HG03520 (cell line): ENCODE results near the gene MEF2D.

Experiments
- ATAC-seq: cut with Tn5 transposase; IDR thresholded peaks from one replicate; pipeline ENCODE4 v1.9.1; 2021; ENCODE audit warnings: mild to moderate bottlenecking, moderate library complexity; ENCODE audit not compliant: unreplicated experiment

The MEF2D gene

DNA sequence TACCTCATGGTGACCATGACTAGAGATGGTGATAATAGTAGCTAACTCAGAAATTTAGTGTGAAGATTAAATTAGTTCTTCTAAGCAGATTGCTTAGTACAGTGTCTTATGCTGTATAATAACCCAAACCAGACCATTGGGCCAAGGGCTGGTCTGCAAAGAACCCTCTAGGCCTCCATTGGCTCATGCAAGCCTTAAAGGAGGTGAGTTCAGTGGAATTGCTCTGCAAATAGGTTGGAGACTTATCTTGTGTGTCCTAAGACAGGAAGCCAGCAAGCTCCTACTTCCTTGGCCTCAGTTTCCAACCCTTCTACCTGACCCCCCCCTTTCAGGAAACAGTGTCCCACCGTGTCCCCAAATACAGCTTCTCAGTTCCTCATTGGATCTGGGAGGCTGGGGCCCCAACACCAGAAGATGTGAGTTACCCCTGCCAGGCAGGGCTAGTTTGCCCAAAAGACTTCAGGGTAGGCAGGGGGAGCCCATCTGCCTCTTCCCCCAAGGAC lies 1.9 kb upstream of the MEF2D start:
- ATAC-seq, result no peak

DNA sequence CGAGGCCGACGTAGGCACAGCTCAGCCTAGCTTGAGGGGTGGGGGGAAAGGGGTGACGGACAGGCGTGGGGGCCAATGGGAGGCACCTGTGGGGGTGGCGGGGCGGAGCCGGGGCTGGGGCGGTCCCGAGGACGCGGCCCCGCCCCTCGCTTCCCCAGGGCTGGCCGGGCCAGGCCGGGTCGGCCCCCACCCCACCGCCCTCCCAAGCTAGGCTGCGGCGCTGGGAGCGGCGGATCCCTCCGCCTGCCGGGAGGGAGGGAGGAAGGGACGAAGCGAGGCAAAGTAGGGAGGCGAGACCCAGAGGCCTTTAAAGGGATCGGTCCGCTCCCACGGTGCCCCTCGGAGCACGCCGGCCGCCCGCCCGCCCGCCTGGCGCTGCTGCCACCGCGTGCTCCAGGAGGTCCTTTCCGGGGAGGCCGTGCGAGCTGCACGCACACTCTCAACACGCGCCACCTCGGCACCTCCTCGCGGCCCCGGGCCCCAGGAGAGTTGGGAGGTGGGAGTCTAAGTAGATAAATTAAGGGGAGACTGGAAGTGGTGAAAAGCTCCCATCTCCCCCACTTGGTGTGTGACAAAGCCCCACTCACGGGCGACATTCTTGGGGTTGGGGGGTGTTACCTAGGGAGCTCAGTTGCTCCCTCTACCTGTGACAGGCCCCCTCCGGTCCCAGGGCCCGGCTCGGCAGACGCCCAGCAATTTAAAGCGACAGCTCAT lies 375 bp upstream of the MEF2D start:
- peak; percentile 38 for ATAC-seq

GRCh38 chr1:156499842-156500542 lies 583 bp downstream of the MEF2D start:
- ATAC-seq, result no peak

- ATAC-seq, result no peak
These were observed 1.3 kb downstream of the MEF2D start for GRCh38 chr1:156499194-156499841.

DNA sequence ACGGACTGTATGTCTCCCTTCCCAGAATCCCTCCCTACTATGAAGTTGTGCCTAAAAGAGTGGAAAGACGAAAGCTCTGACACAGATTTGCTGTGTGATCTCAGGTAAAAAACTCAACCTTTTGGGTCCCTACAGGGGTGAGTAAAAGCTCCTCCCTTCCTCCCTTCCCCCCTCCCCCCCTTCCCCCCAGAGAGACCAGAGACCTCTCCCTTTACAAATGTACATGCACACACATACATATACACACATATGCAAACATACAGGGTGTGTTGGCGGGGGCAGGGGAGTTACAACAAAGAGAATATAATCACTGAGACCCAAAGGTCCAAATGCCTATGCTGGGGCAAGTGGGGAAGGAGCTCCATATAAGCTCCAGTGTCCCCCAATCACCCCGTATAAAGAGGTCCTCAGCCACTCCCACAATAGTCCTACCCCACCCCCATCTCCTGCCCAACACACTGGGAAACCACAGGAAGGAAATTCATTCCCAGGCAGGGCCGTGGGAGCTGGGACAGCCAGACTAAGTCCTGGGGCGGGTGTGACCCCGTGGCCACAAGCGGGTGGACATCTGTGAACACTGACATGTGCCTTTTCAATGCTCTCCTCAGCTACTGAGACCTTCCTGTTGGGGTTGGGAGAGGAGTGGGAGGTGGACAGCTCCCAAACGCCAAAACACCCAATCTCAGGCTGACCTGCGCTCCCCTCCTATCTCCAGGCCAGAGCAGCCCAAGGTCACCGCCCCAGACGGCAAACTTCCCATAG lies 2.0 kb downstream of the MEF2D start:
- no peak for ATAC-seq

- no peak for ATAC-seq
These were observed 2.7 kb downstream of the MEF2D start for GRCh38 chr1:156497743-156498431.

DNA sequence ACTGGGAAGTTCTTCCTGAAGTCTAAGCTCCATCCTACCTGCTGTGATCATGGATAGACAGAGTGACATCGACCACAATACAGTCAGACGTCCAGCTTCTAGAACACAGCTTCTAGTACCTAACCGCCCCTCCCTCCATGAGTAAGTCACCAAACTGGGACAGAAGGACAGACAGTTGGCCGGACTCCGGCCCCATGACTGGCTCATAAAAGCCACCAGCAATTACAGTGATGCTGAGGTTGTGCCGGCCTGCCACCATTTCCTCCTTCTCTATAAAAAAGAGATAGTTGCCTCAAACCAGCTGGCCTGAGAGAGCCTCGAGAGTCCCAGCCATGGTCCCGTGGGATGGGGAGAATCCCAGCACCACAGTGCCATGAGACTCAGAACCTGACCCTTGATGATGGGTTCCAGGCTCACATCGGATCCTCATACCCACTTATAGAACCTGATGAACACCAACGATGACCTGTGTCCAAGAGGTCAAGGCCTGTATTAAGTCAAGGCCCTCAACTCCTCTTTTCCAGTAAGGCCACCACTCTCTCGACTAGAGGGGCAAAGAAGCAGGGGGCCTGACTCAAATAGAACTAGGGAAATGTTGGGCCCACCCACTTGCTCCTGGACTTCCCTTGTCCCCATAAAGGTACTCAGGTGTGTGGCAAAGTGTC lies 3.4 kb downstream of the MEF2D start:
- ATAC-seq, result no peak

- ATAC-seq, result no peak
These were observed 4.3 kb downstream of the MEF2D start for GRCh38 chr1:156496211-156496761.

GRCh38 chr1:156495401-156496140 lies 5.0 kb downstream of the MEF2D start:
- no peak for ATAC-seq

DNA sequence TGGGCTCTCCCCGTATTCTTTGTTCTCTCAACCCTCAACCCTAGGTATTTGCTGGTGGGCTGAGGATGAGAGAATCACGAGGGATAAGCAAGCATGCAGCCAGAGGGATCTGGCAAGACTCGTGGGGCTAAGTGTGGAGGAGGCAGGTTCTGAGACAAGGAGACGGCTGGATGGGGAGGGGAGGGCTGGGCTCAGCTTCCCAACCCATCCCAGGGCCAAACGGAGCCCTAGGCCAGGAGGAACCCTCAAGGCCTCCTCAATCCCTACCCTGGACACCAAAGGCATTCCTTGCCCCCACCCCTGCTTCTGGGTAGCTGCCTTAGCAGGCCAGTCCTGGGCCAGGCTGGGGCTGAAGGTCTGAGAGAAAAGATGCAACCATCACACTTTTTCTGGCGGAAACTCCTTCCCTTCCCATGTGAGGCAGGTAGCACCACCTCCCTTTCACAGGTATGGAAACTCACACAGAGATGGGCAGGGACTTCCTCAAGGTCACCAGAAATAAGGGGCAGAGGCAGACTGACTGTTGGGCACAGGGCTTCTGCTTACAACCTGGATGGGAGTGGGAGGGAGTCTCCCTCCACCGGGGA lies 6.2 kb downstream of the MEF2D start:
- no peak for ATAC-seq

DNA sequence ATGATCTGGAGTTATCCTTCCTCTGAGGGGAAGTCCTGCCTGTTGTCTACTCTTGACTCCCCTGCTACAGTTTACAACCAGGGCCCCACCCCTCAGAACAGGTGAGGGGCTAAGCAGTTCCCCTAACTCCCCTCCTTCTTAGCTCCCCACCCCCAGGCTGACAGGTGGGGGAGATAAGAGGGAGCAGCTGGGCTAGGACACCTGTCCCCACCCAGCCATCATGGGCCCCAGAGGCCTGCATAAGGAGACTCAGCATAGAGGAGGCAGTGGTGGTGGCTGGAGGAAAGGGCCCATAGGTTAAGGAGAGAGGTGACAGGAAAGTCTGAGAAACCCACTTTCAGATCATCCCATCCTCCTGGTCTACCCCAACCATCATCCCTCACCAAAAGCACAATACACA lies 6.8 kb downstream of the MEF2D start:
- no peak for ATAC-seq

DNA sequence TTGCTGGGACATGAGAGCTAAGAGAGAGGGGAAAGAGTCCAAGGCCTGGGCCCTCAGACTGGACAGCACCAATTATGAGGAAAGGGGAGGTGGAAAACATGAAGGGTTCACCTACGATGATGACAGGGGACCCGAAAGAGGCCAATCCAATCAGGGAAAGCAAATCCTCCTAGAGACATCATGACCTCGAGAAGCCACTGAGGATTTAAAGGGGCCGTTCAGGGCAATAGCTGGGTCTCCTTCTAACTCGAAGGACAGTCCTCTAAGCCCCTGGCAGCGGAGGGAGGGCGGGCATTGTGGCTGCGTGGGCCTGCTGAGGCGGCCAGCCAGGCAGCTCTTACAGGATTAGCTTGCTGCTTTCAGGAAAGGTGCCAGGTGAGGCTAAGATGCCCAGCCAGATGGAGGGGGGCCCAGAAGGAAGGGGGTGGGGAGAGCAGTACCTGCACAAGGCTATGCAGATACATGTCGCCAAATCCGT lies 7.4 kb downstream of the MEF2D start:
- no peak for ATAC-seq

DNA sequence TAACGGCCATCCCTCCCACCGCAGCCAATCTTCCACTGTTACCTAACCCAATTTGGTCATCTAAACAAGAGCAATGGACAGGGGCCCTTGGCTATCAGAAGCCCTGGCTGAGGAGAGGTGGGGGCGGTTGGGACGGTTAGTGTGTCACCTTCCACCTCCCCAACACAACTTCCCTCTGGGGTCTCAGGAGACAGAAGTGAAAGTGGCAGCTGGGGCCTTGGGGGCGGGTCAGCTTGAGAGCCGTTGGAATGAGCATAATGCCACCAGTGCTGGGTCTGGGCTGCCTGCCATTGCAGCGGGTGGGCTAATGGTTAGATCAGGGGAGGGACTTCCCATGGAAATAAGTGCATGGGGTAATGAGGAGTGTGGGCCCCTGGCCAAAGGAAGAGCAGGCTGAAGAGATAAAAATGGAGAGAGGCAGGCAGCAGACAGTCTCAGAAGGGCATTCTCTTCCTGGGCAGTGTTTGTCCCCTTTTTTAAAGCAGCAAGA lies 7.9 kb downstream of the MEF2D start:
- ATAC-seq, result no peak

- no peak for ATAC-seq
These were observed 8.5 kb downstream of the MEF2D start for GRCh38 chr1:156492013-156492590.

DNA sequence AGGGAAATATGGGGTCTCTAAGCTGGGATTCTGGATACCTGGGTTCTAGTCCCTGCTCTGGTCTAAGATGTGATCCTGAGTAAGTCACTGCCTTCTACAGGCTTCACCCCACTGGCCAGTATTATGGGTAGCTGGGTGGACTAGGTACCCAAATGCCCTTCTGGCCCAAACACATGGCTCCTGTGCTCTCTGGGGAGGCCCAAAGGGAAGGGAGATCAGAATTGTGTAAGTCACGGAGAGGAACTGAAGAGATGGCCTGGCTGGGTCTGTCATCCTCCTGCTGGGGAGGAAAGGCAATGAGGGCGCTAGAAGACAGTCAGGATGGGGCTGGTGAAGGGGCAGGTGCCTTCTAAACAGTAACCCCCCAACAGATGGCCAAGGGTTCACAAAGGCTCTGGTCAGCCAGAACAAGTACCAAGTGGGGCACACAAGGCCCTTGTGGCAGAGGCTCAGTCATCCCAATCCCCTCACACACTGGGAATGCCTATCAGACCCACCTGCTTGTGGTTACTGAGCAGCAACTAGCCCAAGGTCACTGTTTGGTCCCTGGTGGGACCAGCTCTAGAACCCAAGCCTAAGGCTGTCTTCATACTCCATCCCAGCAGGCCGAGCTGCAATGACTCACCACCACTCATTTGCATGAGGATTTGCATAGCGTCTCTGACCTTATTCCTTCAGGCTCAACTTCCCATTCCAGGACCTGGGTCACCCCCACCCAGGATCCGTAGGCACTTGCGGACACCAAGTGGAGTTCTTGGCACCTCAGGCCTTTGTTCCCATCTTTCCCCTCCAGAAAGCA lies 9.2 kb downstream of the MEF2D start:
- no peak for ATAC-seq

DNA sequence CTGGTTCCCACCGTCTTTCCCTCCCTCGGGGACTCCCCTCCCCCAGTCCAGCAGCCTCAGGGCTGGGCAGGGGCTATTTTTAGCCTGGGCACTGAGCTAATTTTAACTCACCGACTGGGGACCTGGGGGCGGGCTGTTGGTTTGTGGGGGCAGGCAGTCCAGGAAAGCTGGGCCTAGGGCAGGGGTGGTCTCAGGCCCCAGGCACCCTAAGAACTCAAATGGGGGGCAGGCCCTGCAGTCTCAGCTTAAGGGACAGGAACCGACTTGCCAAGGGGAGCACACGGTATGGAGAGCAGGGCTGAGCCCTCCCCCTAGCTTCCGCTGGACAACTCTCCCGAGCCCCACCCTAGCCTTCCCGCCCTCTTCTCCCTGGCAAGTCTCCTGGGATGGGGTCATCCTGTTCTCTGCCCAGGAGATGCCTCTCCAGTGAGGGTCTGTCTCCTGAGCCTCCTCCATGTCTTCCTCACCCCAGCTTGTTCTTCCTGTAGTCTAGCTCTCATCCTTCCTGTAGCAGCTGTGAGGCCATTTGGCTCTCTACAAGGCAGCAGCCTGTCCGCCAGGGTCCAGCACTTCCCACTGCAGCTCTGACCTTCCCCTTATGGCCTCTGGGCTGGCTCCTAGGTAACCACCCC lies 10.1 kb downstream of the MEF2D start:
- ATAC-seq, result no peak

DNA sequence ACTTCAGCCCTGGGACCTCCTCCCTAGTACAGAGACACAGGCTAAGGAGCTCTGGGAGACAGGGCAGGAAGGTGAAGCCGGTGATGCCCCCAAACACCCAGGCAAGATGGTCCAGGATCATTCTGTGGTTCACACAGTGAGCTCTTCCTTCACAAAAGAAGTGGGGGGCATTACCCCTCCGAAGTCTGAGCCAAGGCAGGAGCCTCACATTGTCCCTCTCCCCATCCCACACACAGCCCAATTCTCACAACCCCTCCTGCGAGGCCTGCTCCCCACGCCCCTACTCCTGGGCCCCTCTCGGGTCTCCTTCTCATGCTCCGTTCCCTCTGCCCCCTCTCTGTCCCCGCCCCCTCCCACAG lies 10.7 kb downstream of the MEF2D start:
- no peak for ATAC-seq
